IMR-90 (cell line): ENCODE data around the gene SUPT20HL2. TPM values are rescaled to one million over a fixed set of nuclear protein-coding genes. Genes with fewer than 3 reads are reported as not detected.

ENCODE experiments used
- ATAC-seq: fragments of 200-7000 bp; cut with Tn5 transposase; 2 replicates; pipeline ENCODE4 v1.9.1; 2020; ENCODE audit warnings: low read depth, mild to moderate bottlenecking, moderate library complexity
- BruUV-seq: library from RNA; stranded (reverse); fragments of 400-500 nt; replicated peaks from 2 replicates; lab custom pipeline; 2021; lab: Mats Ljungman, UMichigan
- CTCF ChIA-PET: fragments of 300-600 bp; formaldehyde crosslinking; extraction: SDS; loops from one replicate; lab custom pipeline; 2021; ENCODE audit warnings: antibody characterized with exemption; lab: Yijun Ruan, JAX
- POLR2A ChIA-PET: fragments of 300-600 bp; sonication (Branson Sonifier 250); formaldehyde crosslinking; loops from one replicate; lab custom pipeline; 2022; ENCODE audit warnings: antibody characterized with exemption; ENCODE audit not compliant: unreplicated experiment; lab: Charles Lee
- DNase-seq: peaks from one replicate; pipeline ENCODE4 v3.0.0; 2013
- H2AFZ ChIP-seq: replicated peaks from 2 replicates; pipeline ENCODE3; 2013; ENCODE audit warnings: low read length, mild to moderate bottlenecking; ENCODE audit not compliant: poor library complexity
- H2AK5ac ChIP-seq: 2 replicates; pipeline ENCODE4 v1.6.1; 2013; ENCODE audit warnings: low read depth, low read length, inconsistent platforms
- H2AK9ac ChIP-seq: replicated peaks from 2 replicates; pipeline ENCODE3; 2013; ENCODE audit warnings: mild to moderate bottlenecking, low read depth, low read length, moderate library complexity; ENCODE audit not compliant: poor library complexity
- H2BK120ac ChIP-seq: 2 replicates; pipeline ENCODE4 v1.6.1; 2013; ENCODE audit warnings: low read depth, low read length, inconsistent platforms
- H2BK15ac ChIP-seq: 3 replicates; pipeline ENCODE4 v1.6.1; 2013; ENCODE audit warnings: low read depth, low read length, inconsistent platforms
- H2BK20ac ChIP-seq: 2 replicates; pipeline ENCODE4 v1.6.1; 2013; ENCODE audit warnings: low read depth, mild to moderate bottlenecking, inconsistent platforms, low read length, moderate library complexity
- H2BK5ac ChIP-seq: 2 replicates; pipeline ENCODE4 v1.6.1; 2013; ENCODE audit warnings: mild to moderate bottlenecking, low read depth, low read length, inconsistent platforms; ENCODE audit not compliant: poor library complexity, severe bottlenecking
- H3K14ac ChIP-seq: replicated peaks from 2 replicates; pipeline ENCODE4 v1.6.1; 2013; ENCODE audit warnings: low read depth, low read length, inconsistent platforms
- H3K18ac ChIP-seq: 2 replicates; pipeline ENCODE4 v1.6.1; 2013; ENCODE audit warnings: low read depth, low read length, control low read depth
- H3K23ac ChIP-seq: 2 replicates; pipeline ENCODE4 v1.6.1; 2013; ENCODE audit warnings: low read depth, low read length, inconsistent platforms
- H3K27ac ChIP-seq: 2 replicates; pipeline ENCODE4 v1.5.1; 2013; ENCODE audit warnings: mild to moderate bottlenecking, control low read depth, low read length; ENCODE audit not compliant: insufficient read depth
- H3K27me3 ChIP-seq: 2 replicates; pipeline ENCODE4 v1.6.1; 2013; ENCODE audit warnings: low read length; ENCODE audit not compliant: control insufficient read depth, insufficient read depth
- H3K36me3 ChIP-seq: 2 replicates; pipeline ENCODE4 v1.6.1; 2013; ENCODE audit warnings: low read length, mixed read lengths; ENCODE audit not compliant: control insufficient read depth, insufficient read depth
- H3K4ac ChIP-seq: 2 replicates; pipeline ENCODE4 v1.6.1; 2013; ENCODE audit warnings: low read depth, low read length, inconsistent platforms
- H3K4me1 ChIP-seq: 2 replicates; pipeline ENCODE4 v1.6.1; 2013; ENCODE audit warnings: low read length, mixed read lengths; ENCODE audit not compliant: control insufficient read depth, insufficient read depth
- H3K4me2 ChIP-seq: 2 replicates; pipeline ENCODE4 v1.6.1; 2013; ENCODE audit warnings: low read depth, mild to moderate bottlenecking, control low read depth, low read length, moderate library complexity
- H3K4me3 ChIP-seq: 2 replicates; pipeline ENCODE4 v1.5.1; 2013; ENCODE audit warnings: low read depth, mild to moderate bottlenecking, control low read depth, low read length, moderate library complexity; ENCODE audit not compliant: insufficient read depth
- H3K56ac ChIP-seq: 2 replicates; pipeline ENCODE4 v1.6.1; 2013; ENCODE audit warnings: low read length, inconsistent platforms; ENCODE audit not compliant: insufficient read depth; ENCODE audit errors: extremely low read depth
- H3K79me1 ChIP-seq, 2 experiments: 2 replicates each; pipeline ENCODE4 v1.6.1; 2013; ENCODE audit warnings: low read length in 2 of 2, inconsistent platforms in 1 of 2, low read depth in 1 of 2
- H3K9ac ChIP-seq: 2 replicates; pipeline ENCODE4 v1.6.1; 2013; ENCODE audit warnings: low read depth, low read length, control low read depth
- H3K9me1 ChIP-seq: 2 replicates; pipeline ENCODE4 v1.6.1; 2013; ENCODE audit warnings: low read length, inconsistent platforms; ENCODE audit not compliant: insufficient read depth
- H3K9me3 ChIP-seq: 2 replicates; pipeline ENCODE4 v1.6.1; 2013; ENCODE audit warnings: low read length; ENCODE audit not compliant: control insufficient read depth, insufficient read depth
- H4K20me1 ChIP-seq: 2 replicates; pipeline ENCODE4 v1.6.1; 2013; ENCODE audit warnings: low read length, inconsistent platforms; ENCODE audit not compliant: insufficient read depth
- H4K5ac ChIP-seq: 2 replicates; pipeline ENCODE4 v1.6.1; 2013; ENCODE audit warnings: mild to moderate bottlenecking, low read depth, low read length, control low read depth
- H4K8ac ChIP-seq, 2 experiments: 2 replicates each; pipeline ENCODE4 v1.6.1; 2013; ENCODE audit warnings: low read depth in 2 of 2, low read length in 2 of 2, control low read depth in 1 of 2, inconsistent platforms in 1 of 2
- H4K91ac ChIP-seq: 2 replicates; pipeline ENCODE4 v1.6.1; 2013; ENCODE audit warnings: low read depth, low read length, inconsistent platforms; ENCODE audit not compliant: insufficient read depth
- BHLHE40 ChIP-seq: fragments of 150-350 bp; IDR thresholded peaks from 2 replicates; pipeline ENCODE4 v1.6.1; 2016; ENCODE audit warnings: mild to moderate bottlenecking, low read depth, low read length
- CEBPB ChIP-seq: IDR thresholded peaks from 2 replicates; pipeline ENCODE4 v1.6.1; 2012; ENCODE audit warnings: low read depth, low read length, improper control_type of control experiment
- FOS ChIP-seq: fragments of 150-350 bp; IDR thresholded peaks from 2 replicates; pipeline ENCODE4 v1.6.1; 2016; ENCODE audit warnings: low read depth, low read length
- MAFK ChIP-seq: IDR thresholded peaks from 2 replicates; pipeline ENCODE4 v1.6.1; 2012; ENCODE audit warnings: low read depth, low read length, improper control_type of control experiment
- MAZ ChIP-seq: IDR thresholded peaks from 2 replicates; pipeline ENCODE4 v1.6.1; 2012; ENCODE audit warnings: low read depth, mild to moderate bottlenecking, low read length, improper control_type of control experiment, moderate library complexity, borderline replicate concordance
- NFE2L2 ChIP-seq: fragments of 150-350 bp; IDR thresholded peaks from 2 replicates; pipeline ENCODE4 v1.6.1; 2016; ENCODE audit warnings: low read depth, mild to moderate bottlenecking, low read length
- POLR2A ChIP-seq: IDR thresholded peaks from 2 replicates; pipeline ENCODE4 v1.6.1; 2012; ENCODE audit warnings: mild to moderate bottlenecking, low read depth, low read length
- WGBS, 2 experiments: methylation state at CpG; one replicate each; pipeline versions ENCODE4 v1.1.5 to v1.1.7; 2013; ENCODE audit warnings: missing lambda C conversion rate in 2 of 2; ENCODE audit not compliant: insufficient read length in 1 of 2; ENCODE audit errors: extremely low coverage in 2 of 2; 5-methylcytosine and 5-hydroxymethylcytosine counted together
- dilution Hi-C: fragments of 300-500 bp; cut with HindIII; formaldehyde crosslinking; loops from one replicate; pipeline ENCODE4 v1.14.3; 2018; ENCODE audit warnings: low sequenced_read_pairs; ENCODE audit not compliant: unreplicated experiment
- in situ Hi-C: fragments of 300-500 bp; cut with MboI; formaldehyde crosslinking; loops from 3 replicates; pipeline ENCODE4 v1.14.3; 2019; ENCODE audit warnings: low sequenced_read_pairs, inconsistent platforms, mixed read lengths
- intact Hi-C: fragments of 100-400 bp; cut with micrococcal nuclease; formaldehyde crosslinking; loops from 2 replicates; pipeline ENCODE4 v1.10.0; 2022
- polyA plus RNA-seq, 3 experiments: library from polyadenylated mRNA; depleted of rRNA; stranded (reverse); fragments of >200 nt; gene quantifications; 2 replicates each; pipeline ENCODE4 v1.2.3, GENCODE V29; 2012; ENCODE audit warnings: low replicate concordance in 1 of 3
- total RNA-seq: library from RNA; depleted of rRNA; stranded (reverse); fragments of >200 nt; gene quantifications from 2 replicates; pipeline ENCODE4 v1.2.3, GENCODE V29; 2012
- TF ChIP-seq, protein P1 (sequence below): conservative IDR thresholded peaks from 2 replicates; pipeline ENCODE4 v1.5.1; 2012; ENCODE audit warnings: mild to moderate bottlenecking, low read depth, low read length, improper control_type of control experiment
- TF ChIP-seq, protein P2 (sequence below): fragments of 150-350 bp; IDR thresholded peaks from 2 replicates; pipeline ENCODE4 v1.6.1; 2017; ENCODE audit warnings: mild to moderate bottlenecking, antibody characterized with exemption, low read length, low read depth

SUPT20HL2 gene
- total and polyA plus RNA-seq, 2 of the 4 experiments (the other 2 are of a cell fraction): not detected

DNA sequence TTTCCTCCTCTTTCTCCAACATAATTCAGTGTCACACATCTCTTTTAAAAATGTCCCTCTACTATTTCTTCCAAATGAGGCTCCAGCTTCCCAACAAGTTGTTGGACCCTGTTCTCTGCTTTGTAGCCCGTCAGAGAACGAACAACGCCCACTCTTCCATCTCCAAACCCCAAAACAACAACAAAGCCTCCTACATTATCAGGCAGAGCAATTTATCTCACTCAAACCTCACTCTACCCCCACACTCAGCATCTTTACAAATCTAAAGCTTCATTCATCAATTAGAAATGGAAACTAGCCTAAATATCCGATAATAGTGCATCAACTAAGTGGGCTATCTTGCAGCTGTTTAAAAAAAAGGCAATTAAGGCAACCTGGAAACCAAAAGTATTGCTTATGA is 20.5 kb downstream of the SUPT20HL2 start:
- BruUV-seq: no TSS peak
- Histone ChIP-seq H3K4ac (no peak overlapping the region), H4K8ac (no peak overlapping the region), H4K5ac (no peak overlapping the region), H2BK120ac (no peak overlapping the region), H3K56ac (no peak overlapping the region), H3K9ac (no peak overlapping the region), H2BK5ac (no peak overlapping the region), H2BK20ac (no peak overlapping the region), H3K27me3 (peaks cover 14% of the 10 kb centered on the region), H3K9me3 (no peaks in the 10 kb centered on the region), H3K14ac (no peak overlapping the region), H4K20me1 (no peaks in the 10 kb centered on the region), H3K4me2 (no peak overlapping the region), H3K36me3 (no peaks in the 10 kb centered on the region), H3K18ac (no peak overlapping the region), H2BK15ac (no peak overlapping the region), H3K4me3 (no peak overlapping the region), H3K23ac (no peak overlapping the region), H3K79me1 (no peaks in the 10 kb centered on the region), H2AK9ac (no peak overlapping the region), H3K4me1 (no peaks in the 10 kb centered on the region), H3K9me1 (no peaks in the 10 kb centered on the region), H3K27ac (no peak overlapping the region), H2AK5ac (no peak overlapping the region), H4K91ac (no peak overlapping the region), H2AFZ (no peak overlapping the region)
- ATAC-seq (no peak), DNase-seq (no peak)
- dilution Hi-C loops: no loop called here
- ChIA-PET POLR2A (no interaction called here), CTCF (interaction anchor here (0.7 kb wide), 1 partner anchor 118 kb away, joined by 3 read pairs; no protein-coding TSS in a partner anchor)
- TF ChIP-seq MAZ (no peak), FOS (no peak), MAFK (no peak), POLR2A (no peak), NFE2L2 (no peak), CEBPB (no peak), BHLHE40 (no peak)
- TF ChIP-seq, protein P1, sequence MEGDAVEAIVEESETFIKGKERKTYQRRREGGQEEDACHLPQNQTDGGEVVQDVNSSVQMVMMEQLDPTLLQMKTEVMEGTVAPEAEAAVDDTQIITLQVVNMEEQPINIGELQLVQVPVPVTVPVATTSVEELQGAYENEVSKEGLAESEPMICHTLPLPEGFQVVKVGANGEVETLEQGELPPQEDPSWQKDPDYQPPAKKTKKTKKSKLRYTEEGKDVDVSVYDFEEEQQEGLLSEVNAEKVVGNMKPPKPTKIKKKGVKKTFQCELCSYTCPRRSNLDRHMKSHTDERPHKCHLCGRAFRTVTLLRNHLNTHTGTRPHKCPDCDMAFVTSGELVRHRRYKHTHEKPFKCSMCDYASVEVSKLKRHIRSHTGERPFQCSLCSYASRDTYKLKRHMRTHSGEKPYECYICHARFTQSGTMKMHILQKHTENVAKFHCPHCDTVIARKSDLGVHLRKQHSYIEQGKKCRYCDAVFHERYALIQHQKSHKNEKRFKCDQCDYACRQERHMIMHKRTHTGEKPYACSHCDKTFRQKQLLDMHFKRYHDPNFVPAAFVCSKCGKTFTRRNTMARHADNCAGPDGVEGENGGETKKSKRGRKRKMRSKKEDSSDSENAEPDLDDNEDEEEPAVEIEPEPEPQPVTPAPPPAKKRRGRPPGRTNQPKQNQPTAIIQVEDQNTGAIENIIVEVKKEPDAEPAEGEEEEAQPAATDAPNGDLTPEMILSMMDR: no peak
- TF ChIP-seq, protein P2, sequence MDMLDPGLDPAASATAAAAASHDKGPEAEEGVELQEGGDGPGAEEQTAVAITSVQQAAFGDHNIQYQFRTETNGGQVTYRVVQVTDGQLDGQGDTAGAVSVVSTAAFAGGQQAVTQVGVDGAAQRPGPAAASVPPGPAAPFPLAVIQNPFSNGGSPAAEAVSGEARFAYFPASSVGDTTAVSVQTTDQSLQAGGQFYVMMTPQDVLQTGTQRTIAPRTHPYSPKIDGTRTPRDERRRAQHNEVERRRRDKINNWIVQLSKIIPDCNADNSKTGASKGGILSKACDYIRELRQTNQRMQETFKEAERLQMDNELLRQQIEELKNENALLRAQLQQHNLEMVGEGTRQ: no peak
- intact Hi-C loops: no loop called here
- in situ Hi-C loops: no loop called here
- WGBS, 2 experiments: 50% methylated on average over 1 of the region's 4 CpGs; no CpG with 5 or more reads in 1 of the 2 experiments
